Common myeloid progenitor, CD34-positive (primary cell): Measurements from ENCODE around the gene RUVBL1.

Source experiments
- CTCF ChIA-PET: fragments of 350-600 bp; sonication (Branson Sonifier 250); formaldehyde crosslinking; loops from one replicate; lab custom pipeline; 2021; ENCODE audit warnings: antibody characterized with exemption; lab: Charles Lee
- POLR2A ChIA-PET: fragments of 350-600 bp; sonication (Branson Sonifier 250); formaldehyde crosslinking; loops from one replicate; lab custom pipeline; 2021; ENCODE audit warnings: antibody characterized with exemption; lab: Charles Lee
- DNase-seq, 3 donors: peaks; one replicate each; pipeline versions ENCODE4 v3.0.0 to v3.0.0-alpha.2; 2013
- H3K27ac ChIP-seq, 2 experiments: 1 replicate in 1 of 2; 2 replicates in 1 of 2; pipeline ENCODE4 v1.7.0; 2013; ENCODE audit warnings: inconsistent platforms in 2 of 2, low read length in 2 of 2, mild to moderate bottlenecking in 2 of 2, low read depth in 1 of 2, moderate library complexity in 1 of 2; ENCODE audit not compliant: severe bottlenecking in 2 of 2, insufficient read depth in 1 of 2, poor library complexity in 1 of 2
- H3K27me3 ChIP-seq, 5 experiments: replicated peaks in 2 of 5; 1 replicate in 3 of 5; 2 replicates in 2 of 5; pipeline versions ENCODE4 v1.6.1 to v1.7.0; 2013; ENCODE audit warnings: low read length in 4 of 5, mild to moderate bottlenecking in 2 of 5, moderate library complexity in 2 of 5, inconsistent platforms in 1 of 5; ENCODE audit not compliant: insufficient read depth in 5 of 5, control insufficient read depth in 4 of 5
- H3K36me3 ChIP-seq, 4 experiments: 1 replicate in 2 of 4; 2 replicates in 2 of 4; pipeline versions ENCODE4 v1.6.1 to v1.7.0; 2013; ENCODE audit warnings: low read length in 3 of 4, control low read depth in 1 of 4, mild to moderate bottlenecking in 1 of 4; ENCODE audit not compliant: control insufficient read depth in 4 of 4, insufficient read depth in 4 of 4
- H3K4me1 ChIP-seq, 4 experiments: 1 replicate in 3 of 4; 2 replicates in 1 of 4; pipeline versions ENCODE4 v1.6.1 to v1.7.1; 2013; ENCODE audit warnings: low read length in 3 of 4, mild to moderate bottlenecking in 3 of 4, control low read depth in 1 of 4, inconsistent platforms in 1 of 4, moderate library complexity in 1 of 4; ENCODE audit not compliant: control insufficient read depth in 4 of 4, insufficient read depth in 4 of 4; ENCODE audit errors: control extremely low read depth in 1 of 4
- H3K4me3 ChIP-seq, 7 experiments: 1 replicate in 4 of 7; 2 replicates in 3 of 7; pipeline versions ENCODE4 v1.5.1 to v1.7.0; 2013; ENCODE audit warnings: mild to moderate bottlenecking in 7 of 7, low read length in 6 of 7, moderate library complexity in 6 of 7, inconsistent platforms in 2 of 7, low read depth in 2 of 7, control low read depth in 1 of 7; ENCODE audit not compliant: insufficient read depth in 4 of 7, control insufficient read depth in 1 of 7; ENCODE audit errors: extremely low read depth in 1 of 7
- H3K9me3 ChIP-seq, 5 experiments: 1 replicate in 4 of 5; 2 replicates in 1 of 5; pipeline versions ENCODE4 v1.6.1 to v1.7.1; 2013; ENCODE audit warnings: low read length in 4 of 5, mild to moderate bottlenecking in 2 of 5, inconsistent platforms in 1 of 5, low read depth in 1 of 5, moderate library complexity in 1 of 5; ENCODE audit not compliant: control insufficient read depth in 4 of 5, insufficient read depth in 2 of 5; ENCODE audit errors: control extremely low read depth in 1 of 5
- WGBS: methylation state at CpG from one replicate; pipeline ENCODE4 v1.1.5; 2013; ENCODE audit not compliant: insufficient coverage; 5-methylcytosine and 5-hydroxymethylcytosine counted together

RUVBL1 gene

GRCh38 chr3:128080323-128081080 lies 43.1 kb downstream of the RUVBL1 start:
- H3K4me3 ChIP-seq = no peak overlapping the region
- WGBS = 93% methylated on average over 6 of the region's 6 CpGs
- no peaks in the 10 kb centered on the region for H3K9me3 ChIP-seq
- H3K27ac ChIP-seq = no peak overlapping the region
- no peak for DNase-seq
- H3K27me3 ChIP-seq = peaks cover 0 to 9% (median 0%) of the 10 kb centered on the region in 5 experiments
- H3K36me3 ChIP-seq = peaks cover 9 to 67% (median 48%) of the 10 kb centered on the region in 4 experiments
- CTCF ChIA-PET = interaction anchor here (0.9 kb wide), 2 partner anchors 9 to 11 kb away, joined by 3 read pairs; no protein-coding TSS in a partner anchor
- POLR2A ChIA-PET = no interaction called here
- peaks cover 0 to 28% (median 20%) of the 10 kb centered on the region in 4 experiments for H3K4me1 ChIP-seq

GRCh38 chr3:128079823-128080222 lies 43.8 kb downstream of the RUVBL1 start:
- CTCF ChIA-PET = interaction anchor here (0.9 to 1.4 kb wide), 4 partner anchors 8 to 49 kb away, joined by 3 to 4 read pairs (median 3); no protein-coding TSS in a partner anchor
- no peaks in the 10 kb centered on the region for H3K9me3 ChIP-seq
- peaks cover 9 to 60% (median 41%) of the 10 kb centered on the region in 4 experiments for H3K36me3 ChIP-seq
- no peak overlapping the region for H3K27ac ChIP-seq
- WGBS = 98% methylated on average over 9 of the region's 9 CpGs
- POLR2A ChIA-PET = no interaction called here
- H3K27me3 ChIP-seq = peaks cover 0 to 9% (median 0%) of the 10 kb centered on the region in 5 experiments
- no peak for DNase-seq
- H3K4me3 ChIP-seq = no peak overlapping the region
- peaks cover 0 to 32% (median 25%) of the 10 kb centered on the region in 4 experiments for H3K4me1 ChIP-seq

- peaks cover 9 to 53% (median 32%) of the 10 kb centered on the region in 4 experiments for H3K36me3 ChIP-seq
- H3K27me3 ChIP-seq = peaks cover 0 to 9% (median 0%) of the 10 kb centered on the region in 5 experiments
- H3K4me1 ChIP-seq = peaks cover 0 to 32% (median 25%) of the 10 kb centered on the region in 4 experiments
- 94% methylated on average over 7 of the region's 8 CpGs for WGBS
- ChIA-PET POLR2A (no interaction called here), CTCF (interaction anchor here (1.0 to 1.6 kb wide), 4 partner anchors 8 to 50 kb away, joined by 3 to 5 read pairs (median 4); no protein-coding TSS in a partner anchor)
- H3K4me3 ChIP-seq = no peak overlapping the region
- H3K27ac ChIP-seq = no peak overlapping the region
- DNase-seq = no peak
- H3K9me3 ChIP-seq = no peaks in the 10 kb centered on the region
These were observed 44.7 kb downstream of the RUVBL1 start for GRCh38 chr3:128078875-128079274.

GRCh38 chr3:128078322-128078721 lies 45.3 kb downstream of the RUVBL1 start:
- DNase-seq = no peak
- ChIA-PET POLR2A (no interaction called here), CTCF (interaction anchor here (1.1 to 1.6 kb wide), 3 partner anchors 8 to 51 kb away, joined by 3 to 5 read pairs (median 3); no protein-coding TSS in a partner anchor)
- Histone ChIP-seq H3K27ac (peak overlapping the region in 1 of 2 experiments; percentile 46), H3K4me1 (peaks cover 0 to 32% (median 25%) of the 10 kb centered on the region in 4 experiments), H3K27me3 (peaks cover 0 to 9% (median 0%) of the 10 kb centered on the region in 5 experiments), H3K4me3 (no peak overlapping the region), H3K36me3 (peaks cover 8 to 55% (median 33%) of the 10 kb centered on the region in 4 experiments), H3K9me3 (no peaks in the 10 kb centered on the region)
- WGBS = 100% methylated on average over 3 of the region's 5 CpGs

GRCh38 chr3:128077665-128078064 lies 45.9 kb downstream of the RUVBL1 start:
- Histone ChIP-seq H3K36me3 (peaks cover 5 to 55% (median 35%) of the 10 kb centered on the region in 4 experiments), H3K27ac (peak overlapping the region in 1 of 2 experiments; percentile 46), H3K4me1 (peaks cover 0 to 32% (median 25%) of the 10 kb centered on the region in 4 experiments), H3K4me3 (peak overlapping the region in 2 of 7 experiments; percentile 67 to 81), H3K27me3 (peaks cover 0 to 9% (median 0%) of the 10 kb centered on the region in 5 experiments), H3K9me3 (no peaks in the 10 kb centered on the region)
- POLR2A ChIA-PET = no interaction called here
- CTCF ChIA-PET = interaction anchor here (1.1 to 1.6 kb wide), 3 partner anchors 9 to 22 kb away, joined by 3 to 5 read pairs (median 3); no protein-coding TSS in a partner anchor
- no peak for DNase-seq
- WGBS = 10% methylated on average over 1 of the region's 1 CpG

GRCh38 chr3:128077202-128077624 lies 46.4 kb downstream of the RUVBL1 start:
- no peak overlapping the region for H3K27ac ChIP-seq
- H3K27me3 ChIP-seq = peaks cover 0 to 9% (median 0%) of the 10 kb centered on the region in 5 experiments
- peaks cover 5 to 55% (median 35%) of the 10 kb centered on the region in 4 experiments for H3K36me3 ChIP-seq
- peak; percentile 49 to 89 (median 80) for DNase-seq
- ChIA-PET CTCF (interaction anchor here (1.1 to 2.1 kb wide), 3 partner anchors 9 to 21 kb away, joined by 3 to 10 read pairs (median 5); no protein-coding TSS in a partner anchor), POLR2A (no interaction called here)
- H3K4me1 ChIP-seq = peaks cover 0 to 32% (median 25%) of the 10 kb centered on the region in 4 experiments
- no peaks in the 10 kb centered on the region for H3K9me3 ChIP-seq
- peak overlapping the region in 5 of 7 experiments; percentile 13 to 81 (median 67) for H3K4me3 ChIP-seq
- WGBS = 0% methylated on average over 5 of the region's 11 CpGs
